ENCODE data around the gene GNPAT. TPM values are rescaled to one million over a fixed set of nuclear protein-coding genes. Genes with fewer than 3 reads are reported as not detected.

The GNPAT gene
- total RNA-seq, 4 donors from 2014 or later = 31.0 to 61.9 (median 45.6) TPM

- H3K27me3 ChIP-seq = no peaks in the 10 kb centered on the region
- H3K4me3 ChIP-seq = no peak overlapping the region
- peaks cover 0 to 24% (median 0%) of the 10 kb centered on the region in 3 donors for H3K36me3 ChIP-seq
- H3K9me3 ChIP-seq = no peaks in the 10 kb centered on the region
- TF ChIP-seq CTCF (IDR thresholded peaks at IDR 0.05) (no peak), POLR2A (IDR thresholded peaks at IDR 0.05) (no peak)
- no peak for DNase-seq
- H3K4me1 ChIP-seq = peaks cover 0 to 61% (median 10%) of the 10 kb centered on the region in 4 donors
- no peak overlapping the region for H3K27ac ChIP-seq
Measured at GRCh38 chr1:231238298-231238697, 2.7 kb upstream of the GNPAT start.

- Histone ChIP-seq H3K9me3 (no peaks in the 10 kb centered on the region), H3K4me1 (peaks cover 0 to 52% (median 10%) of the 10 kb centered on the region in 4 donors), H3K4me3 (peak overlapping the region; percentile 62 to 94 (median 84)), H3K27ac (peak overlapping the region; percentile 75 to 87 (median 84)), H3K36me3 (peaks cover 0 to 24% (median 0%) of the 10 kb centered on the region in 3 donors), H3K27me3 (no peaks in the 10 kb centered on the region)
- DNase-seq = no peak
- no peak for TF ChIP-seq CTCF (IDR thresholded peaks at IDR 0.05)
- TF ChIP-seq POLR2A (IDR thresholded peaks at IDR 0.05) = no peak
Measured at GRCh38 chr1:231240531-231240882, 505 bp upstream of the GNPAT start.

GRCh38 chr1:231241750-231242149 lies 738 bp downstream of the GNPAT start:
- H3K27ac ChIP-seq = peak overlapping the region; percentile 75 to 87 (median 84)
- H3K4me3 ChIP-seq = peak overlapping the region; percentile 62 to 94 (median 84)
- peaks cover 0 to 22% (median 0%) of the 10 kb centered on the region in 3 donors for H3K36me3 ChIP-seq
- H3K4me1 ChIP-seq = peaks cover 0 to 39% (median 10%) of the 10 kb centered on the region in 4 donors
- peak in 2 of 3 donors; percentile 19 to 55 for DNase-seq
- TF ChIP-seq POLR2A (IDR thresholded peaks at IDR 0.05) = no peak
- TF ChIP-seq CTCF (IDR thresholded peaks at IDR 0.05) = no peak
- H3K9me3 ChIP-seq = no peaks in the 10 kb centered on the region
- H3K27me3 ChIP-seq = no peaks in the 10 kb centered on the region

- Histone ChIP-seq H3K27ac (no peak overlapping the region), H3K4me3 (peak overlapping the region in 2 of 4 donors; percentile 77 to 94), H3K4me1 (peaks cover 0 to 34% (median 10%) of the 10 kb centered on the region in 4 donors), H3K36me3 (peaks cover 0 to 13% (median 0%) of the 10 kb centered on the region in 3 donors), H3K9me3 (no peaks in the 10 kb centered on the region), H3K27me3 (no peaks in the 10 kb centered on the region)
- no peak for DNase-seq
- TF ChIP-seq POLR2A (IDR thresholded peaks at IDR 0.05) = no peak
Measured at GRCh38 chr1:231242516-231243198, 1.6 kb downstream of the GNPAT start.

GRCh38 chr1:231248778-231249177 lies 7.8 kb downstream of the GNPAT start:
- peaks cover 0 to 16% (median 0%) of the 10 kb centered on the region in 3 donors for H3K36me3 ChIP-seq
- peaks cover 0 to 4% (median 0%) of the 10 kb centered on the region in 4 donors for H3K4me1 ChIP-seq
- TF ChIP-seq POLR2A (IDR thresholded peaks at IDR 0.05) (no peak), CTCF (IDR thresholded peaks at IDR 0.05) (no peak)
- H3K27ac ChIP-seq = no peak overlapping the region
- H3K27me3 ChIP-seq = no peaks in the 10 kb centered on the region
- no peaks in the 10 kb centered on the region for H3K9me3 ChIP-seq
- no peak for DNase-seq
- H3K4me3 ChIP-seq = no peak overlapping the region

GRCh38 chr1:231252336-231252735 lies 11.3 kb downstream of the GNPAT start:
- no peak for DNase-seq
- H3K4me1 ChIP-seq = no peaks in the 10 kb centered on the region
- no peak overlapping the region for H3K27ac ChIP-seq
- H3K9me3 ChIP-seq = no peaks in the 10 kb centered on the region
- no peak overlapping the region for H3K4me3 ChIP-seq
- no peaks in the 10 kb centered on the region for H3K27me3 ChIP-seq
- H3K36me3 ChIP-seq = peaks cover 0 to 38% (median 0%) of the 10 kb centered on the region in 3 donors
- no peak for TF ChIP-seq POLR2A (IDR thresholded peaks at IDR 0.05)
- TF ChIP-seq CTCF (IDR thresholded peaks at IDR 0.05) = no peak

Measured in Peyer's patch (tissue), 4 donors.